Vagina (tissue), 2 donors: ENCODE measurements around the gene ISCA1.

Source experiments
- CTCF ChIP-seq, 3 experiments: fragments of 450-650 bp in 2 of 3; fragments of 200-600 bp in 1 of 3; sonication (generic) in 1 of 3; IDR thresholded peaks; one replicate each; pipeline ENCODE4 v1.5.1; 2017 to 2019; ENCODE audit warnings: antibody characterized with exemption in 3 of 3, mild to moderate bottlenecking in 2 of 3, moderate library complexity in 2 of 3
- POLR2A ChIP-seq, 2 donors: fragments of 450-650 bp; IDR thresholded peaks; one replicate each; pipeline ENCODE4 v1.6.1; 2017; ENCODE audit warnings: antibody characterized with exemption in 2 of 2, mild to moderate bottlenecking in 2 of 2, moderate library complexity in 2 of 2

- TF ChIP-seq CTCF (IDR thresholded peaks at IDR 0.05), result no peak
- TF ChIP-seq POLR2A (IDR thresholded peaks at IDR 0.05), result no peak
Measured at GRCh38 chr9:86308687-86309086, 26.3 kb upstream of the ISCA1 start.
